Stimulated activated CD8-positive, alpha-beta memory T cell treated with anti-CD3 and anti-CD28 coated beads, Interleukin-4, amount 100 ng/mL, for 1 hour (primary cell): ENCODE data around the gene RASEF.
"Not testable (repeated sequence)": the region's sequence is repeated elsewhere in the genome, so short reads cannot be mapped to it uniquely, and the experiment has no call there.

ENCODE experiments used
- DNase-seq, 2 donors: peaks; one replicate each; pipeline ENCODE4 v3.0.0-alpha.2; 2020; ENCODE audit warnings: low read depth in 2 of 2, low spot score in 1 of 2

The RASEF gene

GRCh38 chr9:82975176-82975575 is 87.8 kb downstream of the RASEF start:
- no peak for DNase-seq

DNA sequence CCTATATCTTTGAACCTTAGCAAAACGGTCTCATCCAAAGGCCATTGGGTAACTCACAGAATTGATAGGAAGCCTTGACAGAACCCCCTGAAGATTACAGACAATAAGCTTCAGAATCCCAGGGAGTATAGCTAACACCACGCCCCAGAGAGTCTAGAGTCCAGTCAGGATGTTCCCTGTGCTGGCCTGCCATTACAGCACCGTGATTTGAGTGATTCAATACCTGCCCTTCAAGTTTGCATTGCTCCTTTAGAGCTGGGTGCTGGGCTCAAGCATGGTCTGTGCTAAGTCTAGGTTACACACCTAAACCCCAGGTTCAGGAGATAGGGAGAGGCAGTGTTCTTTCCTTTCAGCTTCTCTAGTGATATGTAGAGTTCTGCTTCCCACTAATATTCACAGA is 90.5 kb downstream of the RASEF start:
- DNase-seq: no peak

- no peak for DNase-seq
These were observed 92.6 kb downstream of the RASEF start for GRCh38 chr9:82970359-82970758.

DNA sequence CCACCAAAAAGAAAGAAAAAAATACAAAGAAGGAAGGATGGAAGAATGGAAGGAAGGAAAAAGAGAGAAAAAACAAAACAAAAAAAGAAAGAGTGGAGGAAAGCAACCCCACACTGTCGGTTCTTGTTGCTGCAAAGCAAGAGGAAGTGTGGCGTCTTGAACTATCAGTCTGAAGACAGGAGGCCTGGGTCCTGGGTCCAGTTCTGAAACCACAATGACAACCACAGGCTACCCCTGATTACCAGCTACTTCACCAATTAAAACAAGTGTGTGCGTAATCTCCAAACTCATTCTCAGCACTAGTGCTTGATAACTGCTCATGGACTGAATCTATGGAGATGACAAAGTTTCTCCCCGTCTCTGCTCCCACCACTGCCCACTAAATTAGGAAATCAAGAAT is 93.7 kb downstream of the RASEF start:
- DNase-seq: no peak

GRCh38 chr9:82968816-82969215 is 94.1 kb downstream of the RASEF start:
- no peak for DNase-seq

GRCh38 chr9:82968388-82968787 is 94.6 kb downstream of the RASEF start:
- DNase-seq: no peak

- DNase-seq: peak in 1 of 2 donors; percentile 2
These were observed 101.3 kb downstream of the RASEF start for GRCh38 chr9:82961504-82962125.

DNA sequence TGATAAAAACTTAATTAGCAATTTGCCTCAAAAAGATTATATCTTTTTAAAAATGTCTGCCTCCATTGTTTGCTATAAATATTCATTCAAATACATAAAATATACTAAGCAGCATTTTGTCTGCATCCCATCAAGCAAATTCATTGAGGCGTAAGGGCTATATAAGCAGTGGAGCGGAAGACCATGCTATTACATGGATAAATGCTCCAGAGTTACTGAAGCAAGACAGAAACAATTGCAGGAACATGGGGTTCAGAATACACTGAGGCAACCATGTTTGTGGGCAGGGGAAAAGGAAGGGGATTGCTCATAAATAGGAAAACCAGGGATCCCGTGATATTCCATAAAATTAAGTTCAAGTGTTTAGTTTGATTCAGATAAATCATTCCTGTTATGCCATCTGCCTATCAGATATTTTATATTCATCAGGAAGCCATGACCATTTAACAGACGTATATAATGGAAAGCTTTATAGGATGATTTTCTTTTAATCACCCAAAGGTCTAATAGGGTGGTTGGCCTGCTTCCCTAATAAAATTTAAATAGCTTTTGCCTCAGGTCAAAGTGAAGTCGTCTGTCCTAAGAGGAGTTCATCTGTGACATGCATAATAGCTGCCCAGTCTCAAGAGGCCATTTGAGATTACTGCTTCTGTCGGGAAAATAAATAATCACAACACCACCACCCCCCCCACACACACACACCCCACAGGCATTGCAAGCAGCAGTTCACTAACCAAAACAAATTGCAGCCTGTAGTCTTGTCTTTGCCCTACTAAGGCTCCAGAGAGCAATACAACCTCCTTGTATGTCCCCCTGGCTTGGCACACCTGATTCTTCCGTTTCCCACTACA is 105.2 kb downstream of the RASEF start:
- DNase-seq: no peak

DNA sequence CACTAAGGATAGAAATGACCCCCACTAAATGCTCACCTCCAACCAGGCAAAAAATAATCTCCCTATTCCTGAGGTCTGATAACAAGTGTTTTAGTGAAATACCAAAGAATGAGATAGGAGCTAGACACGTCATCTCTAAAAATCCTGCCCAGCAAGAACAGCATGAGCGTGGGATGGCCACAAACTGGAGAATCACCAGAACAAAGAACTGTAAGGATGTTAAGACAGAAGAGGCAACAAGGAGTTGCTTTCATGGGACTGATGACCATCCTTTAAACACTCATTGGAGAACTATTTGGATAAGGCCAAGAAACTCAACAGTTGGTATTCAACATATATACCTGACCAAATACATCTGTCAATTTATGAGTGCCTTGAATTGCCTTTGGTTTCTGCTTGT is 113.7 kb downstream of the RASEF start:
- no peak for DNase-seq

GRCh38 chr9:82940376-82940775 is 122.6 kb downstream of the RASEF start:
- no peak for DNase-seq

GRCh38 chr9:82939451-82939850 is 123.5 kb downstream of the RASEF start:
- DNase-seq: no peak

DNA sequence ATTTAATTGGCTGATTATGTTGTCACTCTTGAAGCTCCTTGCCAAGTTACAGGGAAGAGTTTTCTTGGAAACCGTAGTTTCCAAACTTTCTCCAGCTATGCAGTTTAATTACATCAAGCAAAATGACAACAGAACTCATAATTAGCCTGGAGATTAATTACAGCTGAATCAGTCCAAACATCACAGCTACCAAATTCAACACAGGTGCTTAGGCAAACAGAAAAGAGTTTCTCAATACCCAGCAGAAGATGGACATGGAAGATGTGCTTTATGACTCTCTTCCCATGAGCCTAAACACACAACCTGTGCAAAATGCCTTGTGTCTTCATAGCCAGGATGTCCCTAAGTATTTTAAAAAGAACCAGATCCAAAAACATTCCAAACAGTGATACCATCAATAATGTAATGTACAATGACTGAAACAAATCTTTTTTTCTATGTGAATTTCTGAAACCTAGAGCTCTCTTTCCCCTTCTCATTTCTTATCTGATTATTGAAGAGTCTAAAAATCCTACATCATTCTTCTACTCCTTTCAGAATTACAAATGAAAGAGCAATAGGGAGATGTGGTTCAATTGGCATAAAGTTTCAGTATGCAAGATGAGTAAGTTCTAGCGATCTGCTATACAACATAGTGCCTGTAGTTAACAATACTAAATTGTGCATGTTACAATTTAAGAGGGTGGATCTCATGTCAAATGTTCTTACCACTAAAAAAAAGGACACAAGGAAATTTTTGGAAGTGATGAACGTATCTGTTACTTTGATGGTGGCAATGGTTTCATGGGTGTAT is 124.3 kb downstream of the RASEF start:
- DNase-seq: no peak

DNA sequence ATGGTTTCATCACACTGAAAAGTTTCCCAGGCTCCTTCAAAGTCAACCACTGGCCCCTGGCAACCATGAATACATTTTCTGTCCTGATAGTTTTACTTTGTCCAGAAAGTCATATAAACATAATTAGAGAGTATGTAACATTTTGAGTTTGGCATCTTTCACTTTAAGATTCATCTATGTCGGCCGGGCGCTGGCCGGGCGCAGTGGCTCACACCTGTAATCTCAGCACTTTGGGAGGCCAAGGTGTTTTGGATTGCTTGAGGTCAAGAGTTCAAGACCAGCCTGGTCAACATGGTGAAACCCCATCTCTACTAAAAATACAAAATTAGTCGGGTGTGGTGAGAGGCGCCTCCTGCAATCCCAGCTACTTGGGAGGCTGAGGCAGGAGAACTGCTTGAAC is 126.4 kb downstream of the RASEF start:
- not testable (repeated sequence) for DNase-seq

DNA sequence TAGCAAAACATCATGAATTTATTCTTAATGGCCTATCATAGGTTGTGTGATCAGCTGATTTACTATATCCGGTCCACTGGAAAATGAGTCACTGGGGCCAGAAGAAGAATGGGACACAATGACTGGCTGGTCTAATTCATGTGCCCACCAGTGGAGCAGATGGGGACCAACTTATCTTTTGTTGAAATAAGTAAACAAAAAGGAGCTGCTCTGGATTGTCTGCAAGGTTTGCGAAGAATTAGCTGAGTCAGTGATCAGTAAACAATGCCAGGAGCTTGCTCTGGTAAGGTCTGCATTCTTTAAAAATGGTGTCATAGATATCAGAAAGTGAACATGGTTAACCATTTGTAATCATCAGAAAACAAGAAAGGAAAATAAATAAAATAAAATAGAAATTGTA is 128.0 kb downstream of the RASEF start:
- DNase-seq: no peak

GRCh38 chr9:82934025-82934424 is 128.9 kb downstream of the RASEF start:
- not testable (repeated sequence) for DNase-seq

- no peak for DNase-seq
These were observed 132.8 kb downstream of the RASEF start for GRCh38 chr9:82930116-82930515.
